HepG2 (cell line): ENCODE measurements around the gene NBEAL2. TPM values are rescaled to one million over a fixed set of nuclear protein-coding genes. Genes with fewer than 3 reads are reported as not detected.

Experiments
- CENPBD1 ChIP-seq: sonication (generic); formaldehyde crosslinking; IDR thresholded peaks from 2 replicates; pipeline ENCODE4 v1.8.0; 2022; ENCODE audit warnings: missing genetic modification reagents, low read depth, mild to moderate bottlenecking, borderline replicate concordance
- CREB1 ChIP-seq, 2 experiments: fragments of 450-650 bp in 1 of 2; IDR thresholded peaks; 2 replicates each; pipeline ENCODE4 v1.6.1; 2016 to 2017; ENCODE audit warnings: control low read depth in 1 of 2, mild to moderate bottlenecking in 1 of 2, missing compliant biosample characterization in 1 of 2, missing genetic modification characterization in 1 of 2
- E2F1 ChIP-seq: sonication (generic); formaldehyde crosslinking; IDR thresholded peaks from 2 replicates; pipeline ENCODE4 v1.5.0; 2020; ENCODE audit warnings: missing genetic modification reagents
- ETS1 ChIP-seq: sonication (generic); formaldehyde crosslinking; IDR thresholded peaks from 2 replicates; pipeline ENCODE4 v1.4.0; 2020; ENCODE audit warnings: missing genetic modification reagents
- GABPB1 ChIP-seq: IDR thresholded peaks from 2 replicates; pipeline ENCODE4 v1.6.1; 2016; ENCODE audit warnings: mild to moderate bottlenecking, missing genetic modification reagents, moderate library complexity, missing compliant biosample characterization
- GTF3A ChIP-seq: sonication (generic); formaldehyde crosslinking; conservative IDR thresholded peaks from 2 replicates; pipeline ENCODE4 v1.4.0; 2020; ENCODE audit warnings: mild to moderate bottlenecking, missing genetic modification reagents
- HDAC6 ChIP-seq: fragments of 200-600 bp; sonication (generic); IDR thresholded peaks from 2 replicates; pipeline ENCODE4 v1.7.0; 2017; ENCODE audit warnings: mild to moderate bottlenecking, antibody characterized with exemption, low read length, low read depth
- JUND ChIP-seq: sonication (generic); formaldehyde crosslinking; IDR thresholded peaks from 2 replicates; pipeline ENCODE4 v1.8.0; 2022; ENCODE audit warnings: mild to moderate bottlenecking, missing genetic modification reagents
- MAFF ChIP-seq: IDR thresholded peaks from 2 replicates; pipeline ENCODE4 v1.6.1; 2011; ENCODE audit warnings: low read depth, low read length, improper control_type of control experiment
- MTA1 ChIP-seq: sonication (generic); formaldehyde crosslinking; IDR thresholded peaks from 2 replicates; pipeline ENCODE4 v1.4.0; 2020; ENCODE audit warnings: missing genetic modification reagents, mild to moderate bottlenecking, borderline replicate concordance
- NAIF1 ChIP-seq: sonication (generic); formaldehyde crosslinking; IDR thresholded peaks from 2 replicates; pipeline ENCODE4 v1.5.0; 2020; ENCODE audit warnings: mild to moderate bottlenecking, missing genetic modification reagents, borderline replicate concordance
- PCBP1 ChIP-seq: fragments of 200-400 bp; formaldehyde crosslinking; IDR thresholded peaks from 2 replicates; pipeline ENCODE4 v1.6.1; 2017; ENCODE audit warnings: mild to moderate bottlenecking, low read depth, low read length, borderline replicate concordance
- STAT5B ChIP-seq: sonication (generic); formaldehyde crosslinking; IDR thresholded peaks from 2 replicates; pipeline ENCODE4 v1.4.0; 2020; ENCODE audit warnings: missing genetic modification reagents
- TRAFD1 ChIP-seq: sonication (generic); formaldehyde crosslinking; IDR thresholded peaks from 2 replicates; pipeline ENCODE4 v1.5.1; 2020; ENCODE audit warnings: missing genetic modification reagents, mild to moderate bottlenecking, borderline replicate concordance
- YEATS4 ChIP-seq: sonication (generic); formaldehyde crosslinking; IDR thresholded peaks from 2 replicates; pipeline ENCODE4 v1.4.0; 2020; ENCODE audit warnings: missing genetic modification reagents, borderline replicate concordance
- ZBTB4 ChIP-seq: sonication (generic); formaldehyde crosslinking; IDR thresholded peaks from 2 replicates; pipeline ENCODE4 v1.4.0; 2020; ENCODE audit warnings: missing genetic modification reagents, mild to moderate bottlenecking, borderline replicate concordance
- ZNF530 ChIP-seq: sonication (generic); formaldehyde crosslinking; IDR thresholded peaks from 2 replicates; pipeline ENCODE4 v1.5.0; 2020; ENCODE audit warnings: low read depth, mild to moderate bottlenecking, missing genetic modification reagents
- ZNF543 ChIP-seq: sonication (generic); formaldehyde crosslinking; IDR thresholded peaks from 2 replicates; pipeline ENCODE4 v1.4.0; 2020; ENCODE audit warnings: mild to moderate bottlenecking, missing genetic modification reagents
- ZNF564 ChIP-seq: sonication (generic); formaldehyde crosslinking; IDR thresholded peaks from 2 replicates; pipeline ENCODE4 v1.8.1; 2023; ENCODE audit warnings: mild to moderate bottlenecking, missing genetic modification reagents
- ZNF75D ChIP-seq: sonication (generic); formaldehyde crosslinking; IDR thresholded peaks from 2 replicates; pipeline ENCODE4 v1.8.1; 2023; ENCODE audit warnings: missing genetic modification reagents, mild to moderate bottlenecking, borderline replicate concordance
- polyA plus RNA-seq, 8 experiments: library from polyadenylated mRNA; depleted of rRNA in 3 of 8; stranded (reverse) in 7 of 8; unstranded in 1 of 8; fragments of >200 nt; fragmentation: Illumina TruSeq in 4 of 8; extraction: Trizol in 4 of 8; gene quantifications; 2 replicates each; pipeline versions ENCODE4 v1.2.1 to v1.2.3, GENCODE V29; 2011 to 2016; ENCODE audit warnings: low read depth in 4 of 8, missing spikeins in 1 of 8, mixed read lengths in 1 of 8; ENCODE audit not compliant: insufficient read depth in 1 of 8
- total RNA-seq, 5 experiments: library from RNA; depleted of rRNA; stranded (reverse); fragments of >200 nt; fragmentation: Illumina TruSeq; extraction: Trizol; gene quantifications; 2 replicates each; pipeline ENCODE4 v1.2.3, GENCODE V29; 2016; ENCODE audit warnings: low read depth in 1 of 5

The NBEAL2 gene
- total and polyA plus RNA-seq, 2 of the 13 experiments (the other 11 are each of a cell fraction or from before 2014, with no cell fraction given), result 9.7 to 12.4 TPM

GRCh38 chr3:46978985-46979944, at the start of gene NBEAL2 (continued):
- TF ChIP-seq ZBTB4 (CRISPR knock-in tag) (no peak), E2F1 (CRISPR knock-in tag) (0 out of 2 replicates have a peak, but pooled peaks have one; percentile 43), CREB1 (IDR thresholded peaks at IDR 0.05) (no peak), CREB1 (CRISPR knock-in tag; IDR thresholded peaks at IDR 0.05) (no peak), TRAFD1 (CRISPR knock-in tag) (no peak), ZNF564 (0 out of 2 replicates have a peak, but pooled peaks have one; percentile 15), ZNF75D (CRISPR knock-in tag) (no peak), PCBP1 (no peak), JUND (CRISPR knock-in tag) (no peak), ZNF530 (no peak), ZNF543 (CRISPR knock-in tag) (no peak; the same call in 1 of the 2 replicates), GABPB1 (CRISPR knock-in tag) (peak; percentile 79), MTA1 (CRISPR knock-in tag) (no peak; the same call in 1 of the 2 replicates), HDAC6 (no peak), CENPBD1 (CRISPR knock-in tag) (no peak), YEATS4 (CRISPR knock-in tag) (peak; percentile 71; the same call in 1 of the 2 replicates), NAIF1 (CRISPR knock-in tag) (no peak), ETS1 (CRISPR knock-in tag) (no peak), STAT5B (CRISPR knock-in tag) (0 out of 2 replicates have a peak, but pooled peaks have one; percentile 8), MAFF (no peak), GTF3A (CRISPR knock-in tag) (no peak)
